Esophagus muscularis mucosa (tissue), 4 donors: ENCODE measurements around the gene DNAJC12. TPM values are rescaled to one million over a fixed set of nuclear protein-coding genes. Genes with fewer than 3 reads are reported as not detected.
"Not testable (repeated sequence)": the region's sequence is repeated elsewhere in the genome, so short reads cannot be mapped to it uniquely, and the experiment has no call there.

Experiments
- DNase-seq: peaks from one replicate; pipeline ENCODE4 v3.0.0-alpha.2; 2017; ENCODE audit errors: extremely low spot score
- H3K27ac ChIP-seq, 4 donors: fragments of 200-600 bp; sonication (generic); replicated peaks in 1 of 4; 1 replicate in 3 of 4; 2 replicates in 1 of 4; pipeline ENCODE4 v1.5.1; 2016 to 2019; ENCODE audit warnings: mild to moderate bottlenecking in 1 of 4
- H3K27me3 ChIP-seq, 4 donors: fragments of 200-600 bp; sonication (generic); one replicate each; pipeline versions ENCODE4 v1.5.1 to v1.6.0; 2016 to 2019
- H3K36me3 ChIP-seq, 4 donors: fragments of 200-600 bp; sonication (generic); one replicate each; pipeline ENCODE4 v1.5.1; 2016 to 2019
- H3K4me1 ChIP-seq, 4 donors: fragments of 200-600 bp; sonication (generic); one replicate each; pipeline ENCODE4 v1.5.1; 2016 to 2019
- H3K4me3 ChIP-seq, 4 donors: fragments of 200-600 bp; sonication (generic); 1 replicate in 2 of 4; 2 replicates in 2 of 4; pipeline ENCODE4 v1.5.1; 2016 to 2019; ENCODE audit warnings: mild to moderate bottlenecking in 4 of 4, moderate library complexity in 1 of 4
- H3K9me3 ChIP-seq, 4 donors: fragments of 200-600 bp; sonication (generic); 1 replicate in 3 of 4; 2 replicates in 1 of 4; pipeline ENCODE4 v1.5.1; 2016 to 2019
- EP300 ChIP-seq: sonication (generic); formaldehyde crosslinking; IDR thresholded peaks from one replicate; pipeline ENCODE4 v1.6.1; 2017; ENCODE audit warnings: antibody characterized with exemption
- POLR2A ChIP-seq: fragments of 450-650 bp; IDR thresholded peaks from one replicate; pipeline ENCODE4 v1.6.1; 2017; ENCODE audit warnings: antibody characterized with exemption, moderate library complexity, mild to moderate bottlenecking, low read depth
- POLR2AphosphoS5 ChIP-seq, 2 donors: sonication (generic); formaldehyde crosslinking; IDR thresholded peaks; one replicate each; pipeline ENCODE4 v1.6.1; 2017; ENCODE audit warnings: antibody characterized with exemption in 2 of 2
- WGBS: methylation state at CpG from one replicate; pipeline ENCODE4 v1.1.5; 2018; 5-methylcytosine and 5-hydroxymethylcytosine counted together
- intact Hi-C: fragments of 100-400 bp; cut with DNase I; formaldehyde crosslinking; loops from one replicate; pipeline ENCODE4 v1.15.1; 2023
- total RNA-seq, 4 donors: library from RNA; depleted of rRNA; stranded (reverse); fragments of >200 nt; gene quantifications; one replicate each; pipeline versions ENCODE4 v1.1.0 to v1.2.1, GENCODE V29; 2016
- TF ChIP-seq, protein P1 (sequence below), 3 experiments: fragments of 200-600 bp in 2 of 3; fragments of 450-650 bp in 1 of 3; sonication (generic) in 2 of 3; IDR thresholded peaks; one replicate each; pipeline ENCODE4 v1.5.1; 2017 to 2019; ENCODE audit warnings: antibody characterized with exemption in 3 of 3, mild to moderate bottlenecking in 2 of 3, moderate library complexity in 1 of 3

The DNAJC12 gene
- total RNA-seq, 4 donors from 2014 or later: 4.1 to 7.6 (median 6.5) TPM

DNA sequence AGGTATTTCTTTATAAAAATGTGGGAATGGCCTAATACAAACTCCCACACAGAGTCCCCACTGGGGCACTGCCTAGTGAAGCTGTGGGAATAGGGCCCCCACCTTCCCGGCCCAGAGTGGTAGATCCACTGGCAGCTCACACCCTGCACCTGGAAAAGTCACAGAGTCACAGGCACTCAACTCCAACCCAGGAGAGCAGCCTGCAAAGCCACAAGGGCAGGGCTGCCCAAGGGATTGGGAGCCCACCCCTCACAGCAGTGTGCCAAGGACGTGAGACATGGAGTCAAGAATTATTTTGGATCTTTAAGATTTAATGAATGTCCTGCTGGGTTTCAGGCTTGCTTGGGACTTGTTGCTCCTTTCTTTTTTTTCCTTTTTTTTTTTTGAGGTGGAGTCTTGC is 5.3 kb upstream of the DNAJC12 start:
- Histone ChIP-seq H3K36me3 (no peaks in the 10 kb centered on the region), H3K27ac (no peak overlapping the region), H3K4me3 (no peak overlapping the region), H3K27me3 (no peaks in the 10 kb centered on the region), H3K4me1 (peaks cover 0 to 4% (median 1%) of the 10 kb centered on the region in 4 donors), H3K9me3 (peaks cover 0 to 5% (median 0%) of the 10 kb centered on the region in 4 donors)
- WGBS: 93% methylated on average over 2 of the region's 2 CpGs
- intact Hi-C loops: no loop called here
- no peak for TF ChIP-seq EP300
- TF ChIP-seq POLR2A: no peak
- TF ChIP-seq, protein P1, sequence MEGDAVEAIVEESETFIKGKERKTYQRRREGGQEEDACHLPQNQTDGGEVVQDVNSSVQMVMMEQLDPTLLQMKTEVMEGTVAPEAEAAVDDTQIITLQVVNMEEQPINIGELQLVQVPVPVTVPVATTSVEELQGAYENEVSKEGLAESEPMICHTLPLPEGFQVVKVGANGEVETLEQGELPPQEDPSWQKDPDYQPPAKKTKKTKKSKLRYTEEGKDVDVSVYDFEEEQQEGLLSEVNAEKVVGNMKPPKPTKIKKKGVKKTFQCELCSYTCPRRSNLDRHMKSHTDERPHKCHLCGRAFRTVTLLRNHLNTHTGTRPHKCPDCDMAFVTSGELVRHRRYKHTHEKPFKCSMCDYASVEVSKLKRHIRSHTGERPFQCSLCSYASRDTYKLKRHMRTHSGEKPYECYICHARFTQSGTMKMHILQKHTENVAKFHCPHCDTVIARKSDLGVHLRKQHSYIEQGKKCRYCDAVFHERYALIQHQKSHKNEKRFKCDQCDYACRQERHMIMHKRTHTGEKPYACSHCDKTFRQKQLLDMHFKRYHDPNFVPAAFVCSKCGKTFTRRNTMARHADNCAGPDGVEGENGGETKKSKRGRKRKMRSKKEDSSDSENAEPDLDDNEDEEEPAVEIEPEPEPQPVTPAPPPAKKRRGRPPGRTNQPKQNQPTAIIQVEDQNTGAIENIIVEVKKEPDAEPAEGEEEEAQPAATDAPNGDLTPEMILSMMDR (IDR thresholded peaks at IDR 0.05): no peak
- no peak for TF ChIP-seq POLR2AphosphoS5 (IDR thresholded peaks at IDR 0.05)
- no peak for DNase-seq

DNA sequence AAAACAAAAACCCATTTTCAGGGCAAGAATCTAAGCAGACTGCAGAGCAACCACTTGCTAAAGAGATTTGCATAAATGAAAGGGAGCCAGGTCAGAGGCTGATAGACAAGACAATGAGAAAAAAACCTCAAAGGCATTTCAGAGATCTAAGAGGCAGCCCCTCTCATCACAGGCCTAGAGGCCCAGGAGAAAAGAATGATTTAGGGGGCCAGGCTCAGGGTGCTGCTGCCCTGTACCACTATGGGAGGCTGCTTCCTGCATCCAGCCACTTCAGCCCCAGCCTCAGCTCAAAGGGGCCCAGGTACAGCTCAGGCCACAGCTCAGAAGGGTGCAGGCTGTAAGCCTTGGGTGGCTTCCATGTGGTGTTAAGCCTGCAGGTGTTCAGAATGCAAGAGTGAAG is 3.7 kb upstream of the DNAJC12 start:
- Histone ChIP-seq H3K27ac (no peak overlapping the region), H3K4me3 (no peak overlapping the region), H3K4me1 (peaks cover 0 to 16% (median 7%) of the 10 kb centered on the region in 4 donors), H3K9me3 (peaks cover 0 to 5% (median 0%) of the 10 kb centered on the region in 4 donors), H3K27me3 (no peaks in the 10 kb centered on the region), H3K36me3 (no peaks in the 10 kb centered on the region)
- DNase-seq: no peak
- intact Hi-C loops: no loop called here
- TF ChIP-seq EP300 (no peak), POLR2A (no peak), POLR2AphosphoS5 (IDR thresholded peaks at IDR 0.05) (no peak)
- TF ChIP-seq, protein P1 (IDR thresholded peaks at IDR 0.05): no peak

DNA sequence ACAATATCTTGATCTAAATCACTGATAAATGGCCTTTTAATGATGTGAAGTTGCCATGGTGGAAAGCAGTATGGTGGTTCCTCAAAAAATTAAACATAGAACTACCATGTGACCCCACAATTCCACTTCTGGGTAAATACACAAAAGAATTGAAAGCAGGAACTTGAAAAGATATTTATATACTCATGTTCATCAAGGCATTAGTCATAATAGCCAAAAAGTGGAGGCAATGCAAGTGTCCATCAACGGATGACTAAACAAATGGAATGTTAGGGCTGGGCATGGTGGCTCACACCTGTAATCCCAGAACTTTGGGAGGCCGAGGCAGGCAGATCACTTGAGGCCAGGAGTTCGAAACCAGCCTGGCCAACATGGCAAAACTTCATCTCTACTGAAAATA is 2.0 kb upstream of the DNAJC12 start:
- intact Hi-C loops: no loop called here
- no peak overlapping the region for H3K4me3 ChIP-seq
- no peak overlapping the region for H3K27ac ChIP-seq
- no peak for TF ChIP-seq POLR2AphosphoS5 (IDR thresholded peaks at IDR 0.05)
- TF ChIP-seq EP300: no peak
- TF ChIP-seq, protein P1 (IDR thresholded peaks at IDR 0.05): no peak
- TF ChIP-seq POLR2A: no peak
- WGBS: 87% methylated on average over 3 of the region's 3 CpGs
- no peaks in the 10 kb centered on the region for H3K27me3 ChIP-seq
- H3K4me1 ChIP-seq: peaks cover 0 to 20% (median 8%) of the 10 kb centered on the region in 4 donors
- no peaks in the 10 kb centered on the region for H3K36me3 ChIP-seq
- no peak for DNase-seq
- peaks cover 0 to 5% (median 0%) of the 10 kb centered on the region in 4 donors for H3K9me3 ChIP-seq

DNA sequence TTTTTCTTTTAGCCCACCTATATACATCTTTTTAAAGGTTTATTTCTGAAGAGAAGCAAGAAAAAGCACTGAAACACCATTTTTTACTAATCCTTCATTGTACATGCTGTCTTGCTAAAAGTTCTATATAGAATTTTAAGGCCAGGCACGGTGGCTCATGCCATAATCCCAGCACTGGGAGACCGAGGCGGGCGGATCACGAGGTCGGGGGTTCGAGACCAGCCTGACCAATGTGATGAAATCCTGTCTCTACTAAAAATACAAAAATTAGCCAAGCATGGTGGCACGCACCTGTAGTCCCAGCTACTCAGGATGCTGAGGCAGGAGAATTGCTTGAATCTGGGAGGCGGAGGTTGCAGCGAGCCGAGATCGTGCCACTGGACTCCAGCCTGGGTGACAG is 1.5 kb upstream of the DNAJC12 start:
- 96% methylated on average over 12 of the region's 12 CpGs for WGBS
- H3K4me1 ChIP-seq: peaks cover 0 to 20% (median 8%) of the 10 kb centered on the region in 4 donors
- H3K36me3 ChIP-seq, DNase-seq, H3K27me3 ChIP-seq, H3K9me3 ChIP-seq, intact Hi-C loops, H3K4me3 ChIP-seq, H3K27ac ChIP-seq: not testable (repeated sequence)

DNA sequence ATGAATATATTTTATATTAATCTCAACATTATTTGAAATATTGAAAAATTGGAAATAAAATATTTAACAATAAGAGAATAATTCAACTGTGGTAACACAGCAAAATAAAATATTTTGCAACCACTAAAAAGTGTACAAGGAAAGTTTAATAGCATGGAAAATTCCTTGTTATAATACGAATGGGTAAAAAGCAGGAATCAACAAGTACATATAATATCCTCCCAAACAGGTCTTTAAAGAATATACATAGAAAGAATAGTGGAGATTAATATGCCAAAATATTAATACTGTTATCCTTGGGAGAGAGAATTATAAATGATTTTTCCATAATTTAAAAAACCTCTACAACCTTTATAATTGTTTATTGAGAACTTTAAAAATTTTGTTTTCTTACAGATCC is 1.0 kb downstream of the DNAJC12 start:
- peak overlapping the region; percentile 38 to 48 (median 43) for H3K4me3 ChIP-seq
- peaks cover 0 to 20% (median 8%) of the 10 kb centered on the region in 4 donors for H3K4me1 ChIP-seq
- peaks cover 0 to 5% (median 0%) of the 10 kb centered on the region in 4 donors for H3K9me3 ChIP-seq
- H3K27ac ChIP-seq: no peak overlapping the region
- no peak for DNase-seq
- WGBS: 71% methylated on average over 1 of the region's 1 CpG
- intact Hi-C loops: no loop called here
- H3K27me3 ChIP-seq: no peaks in the 10 kb centered on the region
- no peaks in the 10 kb centered on the region for H3K36me3 ChIP-seq
- TF ChIP-seq, protein P1 (IDR thresholded peaks at IDR 0.05): no peak
- TF ChIP-seq EP300 (no peak), POLR2AphosphoS5 (IDR thresholded peaks at IDR 0.05) (no peak), POLR2A (no peak)
